ENCODE results near the gene TOM1.

TOM1 gene

DNA sequence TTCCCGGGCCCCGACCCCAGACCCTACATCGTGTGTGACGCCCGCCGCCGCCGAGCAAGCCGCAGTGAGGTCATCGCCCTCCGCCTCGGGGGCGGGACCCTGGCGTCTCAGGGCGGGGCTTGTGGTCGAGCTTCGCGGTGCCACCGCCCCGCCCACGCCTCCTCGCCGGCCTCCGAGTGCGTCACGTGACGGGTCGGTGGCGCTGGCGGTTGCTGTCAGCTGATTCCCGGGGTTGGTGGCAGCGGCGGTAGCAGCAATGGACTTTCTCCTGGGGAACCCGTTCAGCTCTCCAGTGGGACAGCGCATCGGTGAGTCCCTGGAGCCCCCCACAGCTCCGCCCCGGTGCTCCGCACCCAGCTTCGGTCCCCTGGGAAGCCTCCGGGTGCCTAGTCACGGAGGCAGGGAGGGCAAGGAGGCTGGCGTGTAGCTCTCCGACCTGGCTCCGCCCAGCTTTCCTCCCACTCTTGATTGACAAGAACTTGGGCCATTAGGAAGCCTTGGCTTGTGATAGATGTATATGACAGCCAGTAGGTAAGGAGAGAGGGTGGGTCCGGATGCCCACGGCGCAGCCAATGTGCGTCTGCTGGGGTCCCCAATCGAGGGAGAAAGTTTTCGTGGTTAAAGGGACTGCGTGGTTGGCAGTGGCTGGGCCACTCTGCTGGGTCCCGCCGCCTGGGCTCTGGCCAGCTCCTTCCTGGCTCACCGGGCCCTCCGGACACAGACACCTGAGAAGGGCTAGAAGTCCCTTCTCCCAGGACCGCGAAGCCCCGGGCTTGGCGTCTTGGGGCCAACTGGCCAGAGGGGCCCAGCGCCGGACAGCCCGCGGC, at the start of gene TOM1:
Gene TOM1, plus strand, starts transcription at position 222 of the 827 bp plus-strand sequence. Its CDS starts 35 bp downstream, at position 257.
- peak within 1 kb of the TSS; percentile 97 to 99 for H3K4me3 Mint-ChIP-seq
- ATAC-seq (replicated peaks) (peak; percentile 95), DNase-seq (peak; percentile 97)
- H3K4me1 Mint-ChIP-seq, result peaks cover 18 to 42% of the 10 kb centered on the region in 2 donors
- H3K9me3 Mint-ChIP-seq, result no peaks in the 10 kb centered on the region
- H3K27ac Mint-ChIP-seq, result peak within 1 kb of the TSS; percentile 99
- no peaks in the 10 kb centered on the region for H3K27me3 Mint-ChIP-seq
- H3K36me3 Mint-ChIP-seq, result peaks cover 24 to 25% of the 10 kb centered on the region in 2 donors

DNA sequence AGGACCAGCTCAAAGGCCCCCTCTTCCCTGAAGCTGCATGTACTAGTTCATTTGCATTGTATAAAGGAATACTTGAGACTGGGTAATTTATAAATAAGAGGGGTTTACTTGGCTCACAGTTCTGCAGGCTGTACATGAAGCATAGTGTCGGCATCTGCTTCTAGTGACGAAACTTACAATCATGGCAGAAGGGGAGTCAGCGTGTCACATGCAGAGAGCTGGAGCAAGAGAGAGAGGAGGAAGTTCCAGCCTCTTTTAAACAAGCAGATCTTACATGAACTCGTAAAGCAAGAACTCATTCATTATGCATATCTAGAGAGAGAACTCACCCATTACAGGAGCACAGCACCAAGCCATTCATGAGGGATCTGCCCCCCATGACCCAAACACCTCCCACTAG, 49.5 kb upstream of the TOM1 start:
- peaks cover 8 to 24% of the 10 kb centered on the region in 2 donors for H3K27me3 Mint-ChIP-seq
- H3K27ac Mint-ChIP-seq, result no peak overlapping the region
- H3K4me3 Mint-ChIP-seq, result no peak overlapping the region
- no peaks in the 10 kb centered on the region for H3K9me3 Mint-ChIP-seq
- no peaks in the 10 kb centered on the region for H3K36me3 Mint-ChIP-seq
- DNase-seq, result no peak
- H3K4me1 Mint-ChIP-seq, result peaks cover 0 to 2% of the 10 kb centered on the region in 2 donors
- no peak for ATAC-seq (replicated peaks)

DNA sequence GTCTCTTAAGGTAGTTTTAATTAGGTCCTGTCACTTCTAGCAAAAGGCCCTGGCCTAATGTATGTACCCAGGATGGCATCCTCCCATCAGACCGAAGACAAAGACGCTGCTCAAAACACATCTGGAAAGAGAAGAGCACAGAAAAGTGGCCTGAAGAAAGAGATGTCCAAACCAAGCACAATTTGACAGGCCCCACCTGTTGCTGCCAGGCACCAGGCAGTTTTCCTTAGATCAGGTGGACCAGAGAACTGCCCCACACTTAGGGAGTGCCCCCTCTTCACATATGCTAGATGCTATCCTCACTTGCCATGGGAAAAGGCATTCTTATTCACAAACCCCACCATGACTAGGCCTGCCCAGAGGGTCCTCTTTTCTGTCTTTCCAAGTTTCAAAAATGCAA, 45.7 kb upstream of the TOM1 start:
- peaks cover 12 to 17% of the 10 kb centered on the region in 2 donors for H3K4me1 Mint-ChIP-seq
- DNase-seq (no peak), ATAC-seq (replicated peaks) (no peak)
- no peak overlapping the region for H3K27ac Mint-ChIP-seq
- peaks cover 2 to 6% of the 10 kb centered on the region in 2 donors for H3K36me3 Mint-ChIP-seq
- H3K9me3 Mint-ChIP-seq, result peaks cover 0 to 1% of the 10 kb centered on the region in 2 donors
- H3K27me3 Mint-ChIP-seq, result peaks cover 0 to 8% of the 10 kb centered on the region in 2 donors
- H3K4me3 Mint-ChIP-seq, result no peak overlapping the region

DNA sequence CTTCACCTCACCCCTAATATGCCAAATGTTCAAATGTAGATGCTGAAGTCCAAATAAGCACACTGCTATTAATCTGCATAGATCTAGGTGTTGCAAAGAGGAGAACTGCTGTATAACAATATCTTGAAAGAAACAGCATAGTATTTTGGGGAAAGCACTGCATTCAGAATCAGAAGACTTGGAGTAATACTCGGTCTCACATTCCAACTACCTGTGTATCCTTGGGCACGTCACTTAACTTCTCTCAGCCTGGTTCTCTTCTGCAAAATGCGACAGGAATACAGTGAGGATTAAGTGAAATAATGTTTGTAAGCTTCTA, 42.7 kb upstream of the TOM1 start:
- Mint-ChIP-seq H3K36me3 (peaks cover 8 to 17% of the 10 kb centered on the region in 2 donors), H3K4me1 (peaks cover 14 to 27% of the 10 kb centered on the region in 2 donors), H3K9me3 (peaks cover 0 to 1% of the 10 kb centered on the region in 2 donors), H3K4me3 (peak overlapping the region; percentile 86 to 89), H3K27ac (peak overlapping the region; percentile 98), H3K27me3 (peaks cover 0 to 3% of the 10 kb centered on the region in 2 donors)
- ATAC-seq (replicated peaks) (peak; percentile 5 to 11), DNase-seq (no peak)

DNA sequence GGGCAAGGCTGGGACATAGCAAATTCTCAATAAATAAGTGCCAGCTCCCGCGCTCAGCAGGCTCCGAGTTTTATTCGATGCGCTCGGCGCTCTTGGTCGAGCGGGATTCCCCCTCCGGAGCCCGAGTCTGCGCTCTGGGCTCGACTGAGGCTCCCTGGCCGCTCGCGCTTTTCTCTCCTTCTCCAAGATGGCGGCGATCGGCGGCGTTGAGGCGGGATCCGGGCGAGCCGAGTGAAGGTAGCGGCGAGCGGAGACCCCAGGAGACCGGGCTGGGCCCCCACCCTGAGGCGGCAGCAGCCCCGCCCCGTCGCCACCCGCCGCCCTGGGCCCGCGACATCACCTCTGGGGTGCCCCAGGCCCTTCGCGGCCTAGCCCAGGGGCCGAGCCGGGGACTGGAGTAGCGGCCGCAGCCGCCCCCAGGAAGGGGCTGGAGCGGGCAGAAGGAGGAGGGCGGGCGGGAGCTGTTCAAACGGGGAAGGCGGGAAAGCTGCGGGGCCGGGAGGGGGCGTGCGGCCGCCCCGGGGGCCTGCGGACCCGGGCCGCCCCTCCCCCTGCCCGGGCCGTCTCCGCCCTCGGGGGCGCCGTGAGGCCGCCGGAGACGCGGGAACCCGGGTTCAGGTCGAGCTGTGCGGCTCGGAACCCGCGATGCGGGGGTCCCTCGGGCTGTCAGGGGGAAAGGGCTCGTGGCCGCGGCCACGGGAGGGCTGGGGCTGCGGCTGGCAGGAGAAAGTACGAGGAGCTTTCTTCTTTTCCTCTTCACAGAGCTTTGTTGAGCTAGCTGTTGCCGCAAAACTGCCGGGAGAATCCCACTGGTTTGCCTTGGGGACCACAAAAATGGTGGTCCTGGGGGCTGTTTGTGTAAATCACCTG, 42.1 kb upstream of the TOM1 start, which contains the start of gene HMGXB4:
Gene HMGXB4, plus strand, starts transcription at position 173 of the 870 bp plus-strand sequence. CDS start 4,898 bp downstream, outside the sequence.
- Mint-ChIP-seq H3K4me1 (peaks cover 12 to 27% of the 10 kb centered on the region in 2 donors), H3K4me3 (peak within 1 kb of the TSS; percentile 86 to 89), H3K9me3 (peaks cover 0 to 1% of the 10 kb centered on the region in 2 donors), H3K27me3 (no peaks in the 10 kb centered on the region), H3K36me3 (peaks cover 9 to 22% of the 10 kb centered on the region in 2 donors), H3K27ac (peak within 1 kb of the TSS; percentile 98)
- peak; percentile 91 to 92 for ATAC-seq (replicated peaks)
- DNase-seq, result peak; percentile 84

DNA sequence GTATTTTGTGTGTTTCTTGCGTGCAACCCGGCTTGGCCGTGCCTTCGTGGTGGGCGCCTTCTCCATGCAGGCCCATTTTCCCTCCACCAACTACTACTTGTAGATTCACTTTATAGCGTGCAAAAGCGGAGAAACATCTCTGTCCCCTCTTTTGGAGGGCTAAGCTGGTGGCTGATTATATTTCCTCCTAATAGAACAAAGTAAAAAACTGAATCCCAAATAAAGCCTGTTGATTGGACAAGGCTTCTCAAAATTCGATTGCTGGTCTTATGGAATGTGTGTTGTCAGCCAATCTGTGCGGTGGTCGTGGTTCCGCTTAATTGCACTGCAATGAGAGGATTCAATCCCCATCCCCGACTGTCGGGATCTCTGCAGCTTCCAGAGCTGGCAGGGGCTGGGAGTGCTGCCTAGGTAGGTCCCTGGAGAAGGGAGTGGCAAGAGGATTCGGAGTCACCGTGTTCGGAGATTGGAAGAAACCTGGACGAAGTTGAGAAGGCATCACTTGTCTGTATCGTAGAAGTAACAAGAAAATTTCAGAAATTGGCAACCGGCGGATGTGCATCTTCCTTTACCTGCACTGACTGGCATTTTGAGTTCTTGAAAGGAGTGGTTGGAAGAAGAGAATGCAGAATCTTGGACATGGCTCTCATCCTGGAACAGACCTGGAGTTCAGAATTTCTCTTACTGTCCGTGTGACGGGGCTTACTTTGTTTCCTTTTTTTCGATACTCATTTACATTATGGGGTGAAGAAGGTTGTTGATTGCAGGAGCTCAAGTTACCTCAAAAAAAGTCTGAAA, 41.3 kb upstream of the TOM1 start:
- Mint-ChIP-seq H3K9me3 (peaks cover 0 to 1% of the 10 kb centered on the region in 2 donors), H3K36me3 (peaks cover 17 to 30% of the 10 kb centered on the region in 2 donors), H3K27me3 (no peaks in the 10 kb centered on the region), H3K27ac (peak overlapping the region; percentile 92), H3K4me1 (peaks cover 12 to 27% of the 10 kb centered on the region in 2 donors), H3K4me3 (peak overlapping the region; percentile 86 to 88)
- ATAC-seq (replicated peaks) (peak in 1 of 2 donors; percentile 16), DNase-seq (no peak)

DNA sequence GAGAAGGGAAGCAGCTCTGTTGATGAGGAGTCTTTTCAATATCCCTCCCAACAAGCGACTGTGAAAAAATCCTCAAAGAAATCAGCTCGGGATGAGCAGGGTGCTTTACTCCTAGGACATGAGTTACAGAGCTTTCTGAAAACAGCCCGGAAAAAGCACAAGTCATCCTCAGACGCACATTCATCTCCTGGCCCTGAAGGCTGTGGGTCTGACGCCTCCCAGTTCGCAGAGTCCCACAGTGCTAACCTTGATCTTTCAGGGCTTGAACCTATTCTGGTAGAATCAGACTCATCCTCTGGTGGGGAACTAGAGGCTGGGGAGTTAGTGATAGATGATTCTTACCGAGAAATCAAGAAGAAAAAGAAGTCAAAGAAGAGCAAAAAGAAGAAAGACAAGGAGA, 34.7 kb upstream of the TOM1 start:
- H3K9me3 Mint-ChIP-seq, result no peaks in the 10 kb centered on the region
- no peak overlapping the region for H3K27ac Mint-ChIP-seq
- ATAC-seq (replicated peaks) (no peak), DNase-seq (no peak)
- H3K4me3 Mint-ChIP-seq, result no peak overlapping the region
- peaks cover 44 to 61% of the 10 kb centered on the region in 2 donors for H3K36me3 Mint-ChIP-seq
- peaks cover 5 to 6% of the 10 kb centered on the region in 2 donors for H3K4me1 Mint-ChIP-seq
- no peaks in the 10 kb centered on the region for H3K27me3 Mint-ChIP-seq

DNA sequence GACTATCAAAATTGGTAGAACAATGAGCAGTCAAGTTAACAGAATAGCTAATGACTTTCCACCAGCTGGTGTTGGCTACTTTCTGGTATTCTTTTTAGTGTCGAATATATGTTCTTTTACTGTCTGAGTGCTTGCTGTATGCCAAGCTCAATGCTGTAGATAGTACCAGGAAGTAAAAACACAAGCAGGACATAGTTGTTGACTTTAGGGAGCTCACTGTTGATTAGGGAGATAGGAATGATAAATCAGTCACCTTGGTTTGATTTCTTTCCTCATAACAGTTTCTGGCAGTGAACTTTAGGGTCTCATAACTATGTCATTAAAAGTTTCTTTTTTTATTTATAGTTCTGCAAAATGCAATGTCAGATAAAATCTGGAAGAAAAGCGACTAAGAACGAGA, 33.4 kb upstream of the TOM1 start:
- no peak overlapping the region for H3K27ac Mint-ChIP-seq
- no peak overlapping the region for H3K4me3 Mint-ChIP-seq
- no peak for DNase-seq
- peaks cover 5 to 6% of the 10 kb centered on the region in 2 donors for H3K4me1 Mint-ChIP-seq
- no peaks in the 10 kb centered on the region for H3K9me3 Mint-ChIP-seq
- ATAC-seq (replicated peaks), result no peak
- peaks cover 44 to 61% of the 10 kb centered on the region in 2 donors for H3K36me3 Mint-ChIP-seq
- H3K27me3 Mint-ChIP-seq, result no peaks in the 10 kb centered on the region

DNA sequence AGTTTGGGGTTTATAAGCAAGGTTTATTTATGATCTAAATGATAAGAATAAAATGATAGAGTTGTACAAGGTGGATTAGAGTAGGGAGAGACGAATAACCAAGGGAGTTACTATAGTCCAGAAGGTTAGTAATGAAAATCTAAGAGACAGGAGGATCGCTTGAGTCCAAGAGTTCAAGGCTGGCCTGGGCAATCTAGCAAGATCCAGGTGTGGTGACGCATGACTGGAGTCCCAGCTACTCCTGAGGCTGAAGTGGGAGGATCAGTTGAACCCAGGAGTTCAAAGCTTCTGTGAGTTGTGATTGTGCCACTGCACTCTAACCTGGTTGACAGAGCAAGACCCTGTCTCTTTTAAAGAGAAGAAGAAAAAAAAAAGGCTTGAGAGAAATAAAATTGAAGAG, 30.1 kb upstream of the TOM1 start:
- Mint-ChIP-seq H3K27ac (no peak overlapping the region), H3K36me3 (peaks cover 52 to 56% of the 10 kb centered on the region in 2 donors), H3K9me3 (no peaks in the 10 kb centered on the region), H3K4me3 (no peak overlapping the region), H3K27me3 (no peaks in the 10 kb centered on the region), H3K4me1 (peaks cover 7 to 20% of the 10 kb centered on the region in 2 donors)
- DNase-seq (no peak), ATAC-seq (replicated peaks) (no peak)

DNA sequence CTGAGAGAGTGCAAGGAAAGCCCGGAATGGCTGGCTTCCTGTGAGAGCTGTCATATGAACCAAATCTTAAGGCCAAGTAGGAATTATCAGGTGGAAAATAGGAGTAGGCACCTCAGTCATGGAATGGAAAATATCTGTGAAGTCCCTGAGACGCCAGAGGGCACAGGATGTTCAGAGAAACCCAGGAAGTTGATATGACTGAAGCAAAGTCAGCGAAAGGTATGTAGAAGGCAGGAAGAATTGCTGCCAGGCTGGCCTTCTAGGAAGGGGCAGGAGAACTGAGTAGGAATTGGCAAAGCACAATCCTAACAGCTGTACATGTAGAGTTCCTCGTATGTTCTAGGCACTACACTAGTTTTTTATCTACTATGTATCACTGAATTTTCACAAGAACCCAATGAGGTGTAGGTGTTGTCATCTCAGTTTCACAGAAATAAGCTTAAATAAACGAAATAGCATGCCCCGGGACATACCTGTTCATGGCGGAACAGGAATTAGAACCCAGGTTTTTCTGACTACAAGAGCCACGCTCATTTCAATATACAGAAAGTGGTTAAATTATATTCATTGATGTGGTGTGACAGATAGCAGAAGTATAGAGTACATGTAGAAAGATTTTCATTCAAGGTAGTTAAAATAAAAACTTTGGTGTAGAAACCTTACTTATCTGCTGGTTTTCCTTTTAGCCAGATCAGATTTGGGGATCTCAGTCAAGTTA, 25.4 kb upstream of the TOM1 start:
- Mint-ChIP-seq H3K4me3 (no peak overlapping the region), H3K9me3 (no peaks in the 10 kb centered on the region), H3K4me1 (peaks cover 7 to 17% of the 10 kb centered on the region in 2 donors), H3K27me3 (no peaks in the 10 kb centered on the region), H3K36me3 (peaks cover 38 to 44% of the 10 kb centered on the region in 2 donors), H3K27ac (no peak overlapping the region)
- DNase-seq (no peak), ATAC-seq (replicated peaks) (no peak)

DNA sequence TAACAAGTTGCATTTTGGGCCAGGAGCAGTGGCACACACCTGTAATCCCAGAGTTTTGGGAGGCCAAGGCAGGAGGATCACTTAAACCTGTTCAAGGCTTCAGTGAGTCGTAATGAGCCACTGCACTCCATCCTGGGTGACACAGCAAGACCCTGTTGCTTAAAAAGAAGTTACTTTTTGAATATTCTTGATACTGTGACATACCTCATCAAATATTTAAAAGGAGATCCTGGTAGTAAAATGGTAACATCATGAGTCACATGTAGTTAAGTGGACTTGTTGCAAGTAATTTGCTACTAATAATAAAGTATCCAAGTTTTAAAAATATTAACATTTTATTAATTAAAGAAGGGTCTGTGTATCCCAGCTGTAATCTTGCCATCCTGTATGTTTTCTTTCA, 24.1 kb upstream of the TOM1 start:
- DNase-seq, result no peak
- no peaks in the 10 kb centered on the region for H3K27me3 Mint-ChIP-seq
- no peak for ATAC-seq (replicated peaks)
- no peaks in the 10 kb centered on the region for H3K9me3 Mint-ChIP-seq
- no peak overlapping the region for H3K27ac Mint-ChIP-seq
- H3K36me3 Mint-ChIP-seq, result peaks cover 39 to 48% of the 10 kb centered on the region in 2 donors
- peaks cover 9 to 17% of the 10 kb centered on the region in 2 donors for H3K4me1 Mint-ChIP-seq
- no peak overlapping the region for H3K4me3 Mint-ChIP-seq

DNA sequence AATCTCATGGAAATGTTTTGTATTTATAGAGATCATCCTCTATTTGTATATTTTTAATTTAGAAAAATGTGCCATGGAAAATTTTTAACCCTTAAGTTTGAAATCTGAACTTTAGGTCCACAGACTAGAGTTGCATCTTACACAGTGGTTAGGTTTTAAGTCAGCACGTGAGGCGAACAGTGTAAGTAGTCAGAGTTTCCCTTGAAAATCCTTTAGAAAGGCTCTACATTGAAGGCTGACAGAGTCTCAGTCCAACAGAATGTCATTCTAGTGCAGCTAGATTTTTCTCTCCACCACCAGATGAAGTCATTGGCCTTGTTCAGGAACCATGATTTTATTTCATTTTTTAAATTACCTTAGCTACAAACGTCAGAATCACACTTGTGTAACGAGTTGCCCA, 23.7 kb upstream of the TOM1 start:
- no peak overlapping the region for H3K4me3 Mint-ChIP-seq
- H3K27me3 Mint-ChIP-seq, result no peaks in the 10 kb centered on the region
- ATAC-seq (replicated peaks) (no peak), DNase-seq (no peak)
- H3K27ac Mint-ChIP-seq, result no peak overlapping the region
- peaks cover 42 to 50% of the 10 kb centered on the region in 2 donors for H3K36me3 Mint-ChIP-seq
- H3K4me1 Mint-ChIP-seq, result peaks cover 9 to 17% of the 10 kb centered on the region in 2 donors
- no peaks in the 10 kb centered on the region for H3K9me3 Mint-ChIP-seq

DNA sequence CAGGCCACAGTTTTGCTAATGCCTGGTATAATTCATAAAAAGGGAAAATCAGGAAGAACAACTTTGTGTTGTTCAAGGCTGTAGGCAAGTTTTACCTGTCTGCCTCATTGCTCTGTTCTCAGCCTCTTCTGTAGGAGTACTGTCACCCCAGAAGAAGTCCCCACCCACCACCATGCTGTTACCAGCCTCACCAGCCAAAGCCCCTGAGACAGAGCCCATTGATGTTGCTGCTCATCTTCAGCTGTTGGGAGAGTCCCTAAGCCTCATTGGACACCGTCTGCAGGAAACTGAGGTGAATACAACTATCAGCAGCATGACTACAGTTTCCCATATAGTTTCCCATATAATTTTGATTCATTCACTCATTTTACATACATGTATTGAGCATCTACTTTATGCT, 11.6 kb upstream of the TOM1 start:
- Mint-ChIP-seq H3K4me3 (no peak overlapping the region), H3K27ac (no peak overlapping the region), H3K36me3 (peaks cover 24 to 51% of the 10 kb centered on the region in 2 donors), H3K4me1 (no peaks in the 10 kb centered on the region), H3K9me3 (no peaks in the 10 kb centered on the region), H3K27me3 (no peaks in the 10 kb centered on the region)
- DNase-seq (no peak), ATAC-seq (replicated peaks) (peak; percentile 65 to 73)
